A673 (cell line): ENCODE data around the gene TMEFF1.

Experiments used
- EZH2 ChIP-seq: fragments of 200-600 bp; sonication (generic); IDR thresholded peaks from 2 replicates; pipeline ENCODE4 v1.6.1; 2017; ENCODE audit warnings: borderline replicate concordance, low read depth, mild to moderate bottlenecking, mixed read lengths, antibody characterized with exemption, low read length; ENCODE audit not compliant: poor library complexity, severe bottlenecking
- TF ChIP-seq, protein P1 (sequence below): fragments of 300-800, 200-600 bp; sonication (generic); conservative IDR thresholded peaks from 2 replicates; pipeline ENCODE4 v1.5.1; 2017; ENCODE audit warnings: low read depth, mild to moderate bottlenecking, antibody characterized with exemption, low read length, moderate library complexity, mixed read lengths

DNA sequence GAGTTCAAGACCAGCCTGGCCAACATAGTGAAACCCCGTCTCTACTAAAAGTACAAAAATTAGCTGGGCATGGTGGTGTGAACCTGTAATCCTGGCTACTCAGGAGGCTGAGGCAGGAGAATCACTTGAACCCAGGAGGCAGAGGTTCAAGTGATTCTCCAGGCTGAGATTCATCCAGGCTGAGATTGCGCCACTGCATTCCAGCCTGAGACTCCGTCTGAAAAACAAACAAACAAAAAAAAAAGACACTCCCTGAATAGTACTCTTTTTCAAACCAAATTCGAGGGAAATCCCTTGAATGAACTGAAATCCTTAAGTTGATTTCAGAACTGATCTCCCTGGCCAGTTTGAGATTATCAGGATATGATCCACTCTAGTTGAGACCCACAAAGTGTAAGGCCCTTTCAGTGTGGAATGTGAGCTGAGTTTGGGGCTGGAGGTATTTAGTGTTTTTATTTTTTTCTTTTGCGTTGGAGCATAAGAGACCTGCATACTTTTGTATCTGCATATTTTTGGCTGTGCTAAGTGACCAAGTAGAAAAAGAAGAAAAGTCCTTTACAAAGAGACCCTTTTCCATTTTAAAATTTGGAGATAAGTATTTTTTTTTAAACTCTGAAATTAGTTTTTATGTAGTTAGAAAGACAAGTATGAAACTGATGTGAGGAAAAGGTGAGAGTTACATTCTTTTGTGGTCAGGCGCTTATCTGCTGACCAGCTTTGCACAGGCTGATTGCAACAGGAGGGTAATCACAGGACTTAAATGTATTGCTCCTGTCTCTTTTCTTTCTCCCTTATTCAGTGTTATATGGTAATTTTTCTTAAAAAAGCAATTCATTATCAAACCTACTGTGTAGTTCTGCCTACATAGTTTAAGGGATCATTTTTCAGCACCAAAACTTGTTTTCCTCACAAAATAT is 42.9 kb downstream of the TMEFF1 start:
- TF ChIP-seq, protein P1, sequence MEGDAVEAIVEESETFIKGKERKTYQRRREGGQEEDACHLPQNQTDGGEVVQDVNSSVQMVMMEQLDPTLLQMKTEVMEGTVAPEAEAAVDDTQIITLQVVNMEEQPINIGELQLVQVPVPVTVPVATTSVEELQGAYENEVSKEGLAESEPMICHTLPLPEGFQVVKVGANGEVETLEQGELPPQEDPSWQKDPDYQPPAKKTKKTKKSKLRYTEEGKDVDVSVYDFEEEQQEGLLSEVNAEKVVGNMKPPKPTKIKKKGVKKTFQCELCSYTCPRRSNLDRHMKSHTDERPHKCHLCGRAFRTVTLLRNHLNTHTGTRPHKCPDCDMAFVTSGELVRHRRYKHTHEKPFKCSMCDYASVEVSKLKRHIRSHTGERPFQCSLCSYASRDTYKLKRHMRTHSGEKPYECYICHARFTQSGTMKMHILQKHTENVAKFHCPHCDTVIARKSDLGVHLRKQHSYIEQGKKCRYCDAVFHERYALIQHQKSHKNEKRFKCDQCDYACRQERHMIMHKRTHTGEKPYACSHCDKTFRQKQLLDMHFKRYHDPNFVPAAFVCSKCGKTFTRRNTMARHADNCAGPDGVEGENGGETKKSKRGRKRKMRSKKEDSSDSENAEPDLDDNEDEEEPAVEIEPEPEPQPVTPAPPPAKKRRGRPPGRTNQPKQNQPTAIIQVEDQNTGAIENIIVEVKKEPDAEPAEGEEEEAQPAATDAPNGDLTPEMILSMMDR, result no peak
- no peak for TF ChIP-seq EZH2
